ENCODE results near the gene SON. TPM values are rescaled to one million over a fixed set of nuclear protein-coding genes. Genes with fewer than 3 reads are reported as not detected.
A peak's percentile ranks its signal among the peaks of the same experiment; 100 is the strongest.
"Not testable (repeated sequence)": the region's sequence is repeated elsewhere in the genome, so short reads cannot be mapped to it uniquely, and the experiment has no call there.

Gene SON
- polyA plus RNA-seq, 5 donors, result 299 to 439 (median 420) TPM

- no peak for DNase-seq
These were observed 23.7 kb downstream of the SON start for GRCh38 chr21:33566514-33566913.

- no peak for DNase-seq
These were observed 25.1 kb downstream of the SON start for GRCh38 chr21:33567914-33568313.

- no peak for DNase-seq
These were observed 25.6 kb downstream of the SON start for GRCh38 chr21:33568448-33568847.

- no peak for DNase-seq
These were observed 27.2 kb downstream of the SON start for GRCh38 chr21:33569991-33570390.

GRCh38 chr21:33572350-33572749 lies 29.5 kb downstream of the SON start:
- DNase-seq, result no peak

GRCh38 chr21:33576741-33577141 lies 33.9 kb downstream of the SON start:
- DNase-seq, result not testable (repeated sequence)

GRCh38 chr21:33578214-33578613 lies 35.4 kb downstream of the SON start:
- DNase-seq, result no peak

- DNase-seq, result no peak
These were observed 36.2 kb downstream of the SON start for GRCh38 chr21:33578959-33579542.

- no peak for DNase-seq
These were observed 41.6 kb downstream of the SON start for GRCh38 chr21:33584455-33584854.

GRCh38 chr21:33586927-33587326 lies 44.1 kb downstream of the SON start:
- no peak for DNase-seq

- DNase-seq, result peak in 1 of 2 donors; percentile 39
These were observed 45.1 kb downstream of the SON start for GRCh38 chr21:33587792-33588484.

GRCh38 chr21:33588485-33589335 lies 45.9 kb downstream of the SON start, which contains the start of gene DONSON:
Gene DONSON (minus strand): TSS chr21:33588684. CDS start chr21:33588641, 43 bp downstream.
- peak; percentile 88 to 90 for DNase-seq

- no peak for DNase-seq
These were observed 55.2 kb downstream of the SON start for GRCh38 chr21:33598051-33598450.

GRCh38 chr21:33608559-33608958 lies 65.7 kb downstream of the SON start:
- DNase-seq, result no peak

- no peak for DNase-seq
These were observed 68.3 kb downstream of the SON start for GRCh38 chr21:33611006-33611744.

GRCh38 chr21:33617565-33617964 lies 74.7 kb downstream of the SON start:
- not testable (repeated sequence) for DNase-seq

GRCh38 chr21:33618407-33618806 lies 75.6 kb downstream of the SON start:
- no peak for DNase-seq

- DNase-seq, result no peak
These were observed 76.9 kb downstream of the SON start for GRCh38 chr21:33619726-33620125.

- DNase-seq, result no peak
These were observed 79.4 kb downstream of the SON start for GRCh38 chr21:33622253-33622652.

GRCh38 chr21:33626151-33626550 lies 83.3 kb downstream of the SON start:
- not testable (repeated sequence) for DNase-seq

Measured in right lung (tissue), 5 donors.